ENCODE data around the gene HMGCS2. TPM values are rescaled to one million over a fixed set of nuclear protein-coding genes. Genes with fewer than 3 reads are reported as not detected.
"Not testable (repeated sequence)": the region's sequence is repeated elsewhere in the genome, so short reads cannot be mapped to it uniquely, and the experiment has no call there.

The HMGCS2 gene
- polyA plus RNA-seq, 1 of the 3 experiments (the other 2 are of a cell fraction) = not detected

- H3K9me2 ChIP-seq; POLR2A ChIA-PET; DNase-seq; H3K4me3 ChIP-seq (ENCODE audit: low read depth in 2 of 2, low read length in 1 of 2); H3K9ac ChIP-seq; H4K20me1 ChIP-seq (ENCODE audit: insufficient read depth); H3K9me3 ChIP-seq; H3K27me3 ChIP-seq (ENCODE audit: insufficient read depth); H3K27ac ChIP-seq (ENCODE audit: low read depth in 2 of 2, low read length in 1 of 2); H3F3A ChIP-seq (replicated peaks; ENCODE audit: insufficient read depth); H3K36me3 ChIP-seq (replicated peaks in 1 of 2; ENCODE audit: control insufficient read depth in 1 of 2, insufficient read depth in 2 of 2, low read length in 1 of 2); H3K4me2 ChIP-seq; H3K79me2 ChIP-seq (ENCODE audit: insufficient read depth); H2AFZ ChIP-seq (ENCODE audit: low read depth); H3K4me1 ChIP-seq (ENCODE audit: control insufficient read depth in 1 of 2, insufficient read depth in 2 of 2, low read depth in 1 of 2, low read length in 1 of 2): not testable (repeated sequence)
- 77% methylated on average over 3 of the region's 4 CpGs for WGBS (ENCODE audit: low lambda C conversion rate)
- CTCF ChIA-PET = interaction anchor here (1.8 kb wide), 1 partner anchor 9 kb away, joined by 4 read pairs; no protein-coding TSS in a partner anchor
These were observed 17.9 kb upstream of the HMGCS2 start for GRCh38 chr1:119786473-119787050.

- 71% methylated on average over 7 of the region's 7 CpGs for WGBS (ENCODE audit: low lambda C conversion rate)
- H3F3A ChIP-seq (replicated peaks; ENCODE audit: insufficient read depth); H3K4me2 ChIP-seq; H3K79me2 ChIP-seq (ENCODE audit: insufficient read depth); H3K4me3 ChIP-seq (ENCODE audit: low read depth in 2 of 2, low read length in 1 of 2); POLR2A ChIA-PET; H4K20me1 ChIP-seq (ENCODE audit: insufficient read depth); H3K9me3 ChIP-seq; H3K9me2 ChIP-seq; DNase-seq; H3K27ac ChIP-seq (ENCODE audit: low read depth in 2 of 2, low read length in 1 of 2); H3K36me3 ChIP-seq (replicated peaks in 1 of 2; ENCODE audit: control insufficient read depth in 1 of 2, insufficient read depth in 2 of 2, low read length in 1 of 2); H3K9ac ChIP-seq; H3K4me1 ChIP-seq (ENCODE audit: control insufficient read depth in 1 of 2, insufficient read depth in 2 of 2, low read depth in 1 of 2, low read length in 1 of 2); H2AFZ ChIP-seq (ENCODE audit: low read depth); H3K27me3 ChIP-seq (ENCODE audit: insufficient read depth): not testable (repeated sequence)
- CTCF ChIA-PET = interaction anchor here (1.8 kb wide), 1 partner anchor 10 kb away, joined by 4 read pairs; no protein-coding TSS in a partner anchor
These were observed 17.3 kb upstream of the HMGCS2 start for GRCh38 chr1:119786046-119786445.

GRCh38 chr1:119784191-119784781, 15.6 kb upstream of the HMGCS2 start:
- ChIA-PET CTCF (no interaction called here), POLR2A (no interaction called here)
- H3K4me1 ChIP-seq (ENCODE audit: control insufficient read depth in 1 of 2, insufficient read depth in 2 of 2, low read depth in 1 of 2, low read length in 1 of 2) = peaks cover 0 to 5% of the 10 kb centered on the region in 2 experiments; a peak in 1 of 4 replicates
- H3K9ac ChIP-seq = no peak overlapping the region
- H3K36me3 ChIP-seq (replicated peaks in 1 of 2; ENCODE audit: control insufficient read depth in 1 of 2, insufficient read depth in 2 of 2, low read length in 1 of 2) = no peaks in the 10 kb centered on the region
- H3K4me3 ChIP-seq (ENCODE audit: low read depth in 2 of 2, low read length in 1 of 2) = no peak overlapping the region
- H3K27me3 ChIP-seq (ENCODE audit: insufficient read depth) = peaks cover 4% of the 10 kb centered on the region; the same call in 1 of the 2 replicates
- H2AFZ ChIP-seq (ENCODE audit: low read depth) = no peak overlapping the region
- DNase-seq = no peak
- H3K4me2 ChIP-seq = no peak overlapping the region
- H4K20me1 ChIP-seq (ENCODE audit: insufficient read depth) = no peaks in the 10 kb centered on the region
- H3K9me2 ChIP-seq = no peaks in the 10 kb centered on the region
- H3K27ac ChIP-seq (ENCODE audit: low read depth in 2 of 2, low read length in 1 of 2) = no peak overlapping the region
- 54% methylated on average over 3 of the region's 3 CpGs for WGBS (ENCODE audit: low lambda C conversion rate)
- no peaks in the 10 kb centered on the region for H3K9me3 ChIP-seq
- H3K79me2 ChIP-seq (ENCODE audit: insufficient read depth) = no peaks in the 10 kb centered on the region
- no peaks in the 10 kb centered on the region for H3F3A ChIP-seq (replicated peaks; ENCODE audit: insufficient read depth)
- TF ChIP-seq POLR2AphosphoS5 (IDR thresholded peaks at IDR 0.05; ENCODE audit: low read depth, low read length) (no peak), TAF1 (IDR thresholded peaks at IDR 0.05; ENCODE audit: borderline replicate concordance, low read depth, low read length) (no peak), MAX (IDR thresholded peaks at IDR 0.05; ENCODE audit: low read depth) (no peak), JUND (IDR thresholded peaks at IDR 0.05) (no peak), CTCF (IDR thresholded peaks at IDR 0.05) (no peak), RFX5 (IDR thresholded peaks at IDR 0.05; ENCODE audit: low read length) (no peak), CHD2 (IDR thresholded peaks at IDR 0.05; ENCODE audit: low read length, partially characterized antibody) (no peak), SIN3A (IDR thresholded peaks at IDR 0.05; ENCODE audit: borderline replicate concordance, low read depth, low read length) (no peak)

All from SK-N-SH (cell line).